HUES6 (cell line): ENCODE measurements around the gene RAB6B.

ENCODE experiments used
- H3K27ac ChIP-seq: 2 replicates; pipeline ENCODE4 v1.7.0; 2013; ENCODE audit warnings: low read depth, mild to moderate bottlenecking, low read length, inconsistent platforms
- H3K27me3 ChIP-seq: 2 replicates; pipeline ENCODE4 v1.6.1; 2013; ENCODE audit warnings: low read length; ENCODE audit not compliant: control insufficient read depth, insufficient read depth
- H3K36me3 ChIP-seq: 2 replicates; pipeline ENCODE4 v1.6.1; 2013; ENCODE audit warnings: low read length; ENCODE audit not compliant: control insufficient read depth, insufficient read depth
- H3K4me1 ChIP-seq: 2 replicates; pipeline ENCODE4 v1.6.1; 2013; ENCODE audit warnings: low read length; ENCODE audit not compliant: control insufficient read depth, insufficient read depth
- H3K4me3 ChIP-seq: 2 replicates; pipeline ENCODE4 v1.5.1; 2013; ENCODE audit warnings: low read depth, low read length
- H3K9ac ChIP-seq: one replicate; pipeline ENCODE4 v1.6.1; 2013; ENCODE audit warnings: mild to moderate bottlenecking, low read length
- H3K9me3 ChIP-seq: 2 replicates; pipeline ENCODE4 v1.6.1; 2013; ENCODE audit warnings: low read depth, low read length; ENCODE audit not compliant: control insufficient read depth, insufficient read depth

The RAB6B gene

GRCh38 chr3:133830071-133830470 is 65.6 kb downstream of the RAB6B start:
- H3K4me1 ChIP-seq: no peaks in the 10 kb centered on the region
- no peak overlapping the region for H3K27ac ChIP-seq
- H3K9ac ChIP-seq: no peak overlapping the region
- no peaks in the 10 kb centered on the region for H3K9me3 ChIP-seq
- H3K27me3 ChIP-seq: no peaks in the 10 kb centered on the region
- H3K4me3 ChIP-seq: no peak overlapping the region
- 0 out of 2 replicates have a peak, but pooled peaks cover 3% of the 10 kb centered on the region for H3K36me3 ChIP-seq

DNA sequence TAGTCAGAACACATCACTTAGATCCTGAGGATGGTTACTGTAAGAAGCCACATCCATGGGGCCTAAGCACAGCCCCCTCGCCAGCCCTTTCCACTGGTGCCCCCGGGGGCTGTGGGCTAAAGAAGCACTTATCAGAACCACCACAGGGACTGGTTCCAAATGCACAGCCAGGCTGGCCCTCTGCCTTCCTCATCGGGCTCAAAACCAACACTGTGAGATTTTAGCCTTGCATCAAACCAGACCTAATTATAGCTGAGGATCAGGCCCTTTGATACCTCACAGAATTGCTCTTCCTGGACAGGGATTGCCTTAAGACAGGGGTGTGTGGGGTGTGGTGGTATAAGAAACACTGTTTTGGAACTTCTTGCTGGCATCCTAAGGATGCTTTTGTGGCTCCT is 66.4 kb downstream of the RAB6B start:
- no peak overlapping the region for H3K9ac ChIP-seq
- H3K27me3 ChIP-seq: no peaks in the 10 kb centered on the region
- H3K27ac ChIP-seq: no peak overlapping the region
- no peak overlapping the region for H3K4me3 ChIP-seq
- no peaks in the 10 kb centered on the region for H3K4me1 ChIP-seq
- H3K9me3 ChIP-seq: no peaks in the 10 kb centered on the region
- peaks cover 7% of the 10 kb centered on the region for H3K36me3 ChIP-seq

DNA sequence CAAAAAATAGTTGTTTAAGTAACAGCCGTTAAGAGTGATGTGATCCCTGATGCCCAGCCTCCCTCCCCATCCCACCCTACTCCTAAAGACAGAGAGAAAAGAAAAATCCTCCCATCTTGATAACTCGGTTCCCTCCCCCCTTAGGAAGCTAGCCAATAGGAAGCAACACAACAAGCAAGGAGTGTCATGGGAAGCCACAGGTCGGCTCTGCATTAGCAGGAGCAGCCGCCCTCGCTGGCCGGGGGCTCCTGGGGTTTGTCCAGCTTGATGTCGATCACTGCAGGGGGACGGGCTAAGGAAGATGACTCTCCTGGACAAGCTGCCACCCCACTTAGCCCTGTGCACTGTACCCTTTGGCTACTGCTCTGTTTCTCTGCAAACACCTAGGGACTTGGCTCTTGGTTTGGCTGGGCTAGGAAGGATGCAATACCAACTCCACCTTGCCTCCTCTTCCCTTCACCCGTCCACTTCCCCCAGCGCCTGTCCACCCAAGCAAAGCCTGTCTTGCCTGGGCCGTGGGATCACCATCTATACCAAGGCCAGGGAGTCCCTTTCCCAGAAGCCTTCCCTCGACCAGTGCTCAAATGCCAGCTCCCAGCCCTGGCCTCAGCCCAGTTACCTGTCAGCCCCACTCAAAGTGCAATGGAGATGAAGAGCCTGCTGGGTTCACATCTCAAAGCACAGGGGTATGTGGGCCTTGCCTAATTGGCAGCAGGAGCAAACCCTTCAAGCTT is 66.9 kb downstream of the RAB6B start:
- Histone ChIP-seq H3K9ac (no peak overlapping the region), H3K36me3 (peaks cover 12% of the 10 kb centered on the region), H3K27me3 (no peaks in the 10 kb centered on the region), H3K4me3 (no peak overlapping the region), H3K9me3 (no peaks in the 10 kb centered on the region), H3K27ac (no peak overlapping the region), H3K4me1 (no peaks in the 10 kb centered on the region)

DNA sequence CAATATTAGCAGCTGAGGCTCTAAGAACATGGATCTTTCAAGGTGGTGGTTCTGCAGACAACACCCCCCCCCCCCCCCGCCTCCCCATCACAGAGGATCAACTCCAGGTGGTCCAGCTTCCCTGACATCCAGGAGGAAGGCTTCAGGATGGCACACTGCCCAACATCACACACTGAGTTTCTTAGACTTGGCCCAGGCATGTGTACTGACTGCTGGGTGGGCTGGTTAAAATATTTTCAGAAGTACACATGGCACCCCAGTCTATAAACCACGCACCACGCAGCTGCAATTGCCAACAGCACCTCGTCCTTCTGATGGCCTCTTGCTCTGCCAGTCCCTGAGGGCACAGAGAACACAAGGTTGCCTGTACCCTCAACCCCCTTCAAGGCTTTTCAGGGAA is 68.0 kb downstream of the RAB6B start:
- peaks cover 20% of the 10 kb centered on the region for H3K36me3 ChIP-seq
- H3K4me1 ChIP-seq: peaks cover 2% of the 10 kb centered on the region; the same call in 1 of the 2 replicates
- H3K27ac ChIP-seq: no peak overlapping the region
- no peaks in the 10 kb centered on the region for H3K27me3 ChIP-seq
- H3K4me3 ChIP-seq: no peak overlapping the region
- no peak overlapping the region for H3K9ac ChIP-seq
- H3K9me3 ChIP-seq: no peaks in the 10 kb centered on the region

DNA sequence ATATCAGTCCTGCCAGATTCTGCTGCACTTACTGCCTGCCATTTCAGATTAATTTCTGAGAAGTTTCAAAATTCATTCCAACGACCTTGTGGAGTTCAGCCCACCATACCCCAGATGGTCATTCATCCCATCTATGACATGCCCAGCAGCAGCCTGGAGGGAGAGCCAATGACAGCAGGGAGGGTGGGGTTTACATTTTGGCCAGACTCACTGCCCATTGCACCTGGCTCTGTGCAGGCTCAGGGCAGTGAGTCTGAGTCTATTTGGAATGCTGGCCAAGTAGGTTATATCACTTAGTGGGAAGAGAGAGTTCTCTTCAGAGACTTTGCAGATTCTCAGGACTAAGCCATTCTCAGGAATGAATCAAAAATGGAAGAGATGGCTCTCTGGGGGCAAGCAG is 68.5 kb downstream of the RAB6B start:
- Histone ChIP-seq H3K4me1 (peaks cover 7% of the 10 kb centered on the region; the same call in 1 of the 2 replicates), H3K9ac (no peak overlapping the region), H3K9me3 (no peaks in the 10 kb centered on the region), H3K4me3 (no peak overlapping the region), H3K27ac (no peak overlapping the region), H3K36me3 (peaks cover 26% of the 10 kb centered on the region), H3K27me3 (no peaks in the 10 kb centered on the region)

GRCh38 chr3:133825969-133826727 is 69.5 kb downstream of the RAB6B start:
- H3K36me3 ChIP-seq: peaks cover 34% of the 10 kb centered on the region
- H3K9me3 ChIP-seq: no peaks in the 10 kb centered on the region
- no peak overlapping the region for H3K9ac ChIP-seq

DNA sequence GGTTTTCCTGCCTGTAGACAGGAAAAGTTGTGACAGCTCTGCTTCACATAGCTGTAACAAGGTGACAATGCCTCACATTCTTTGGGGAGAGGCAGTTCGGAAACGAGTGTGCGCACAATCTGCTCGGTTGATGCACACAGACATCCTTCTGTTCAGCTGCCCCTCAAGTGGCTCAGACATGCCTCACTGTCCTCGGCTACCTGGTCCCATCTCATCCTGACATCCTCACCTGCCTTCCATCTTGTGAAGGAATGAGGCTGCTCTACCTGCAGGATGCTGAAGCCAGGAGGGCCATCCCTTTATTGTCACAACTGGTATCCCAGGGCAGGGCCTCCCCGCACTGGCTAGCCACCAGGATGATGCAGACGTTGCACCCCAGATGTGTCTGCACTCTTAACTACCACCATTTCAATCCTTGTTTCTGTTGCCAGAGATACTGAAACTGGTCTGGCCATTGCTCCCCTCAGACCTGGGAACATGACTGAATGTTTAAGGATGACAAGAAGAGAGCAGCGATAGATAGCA is 70.7 kb downstream of the RAB6B start:
- H3K36me3 ChIP-seq: peaks cover 45% of the 10 kb centered on the region

More at GRCh38 chr3:133825969-133826727, 69.5 kb downstream of the RAB6B start:
- Histone ChIP-seq H3K27me3 (no peaks in the 10 kb centered on the region), H3K27ac (no peak overlapping the region), H3K4me1 (peaks cover 16% of the 10 kb centered on the region; the same call in 1 of the 2 replicates), H3K4me3 (no peak overlapping the region)

DNA sequence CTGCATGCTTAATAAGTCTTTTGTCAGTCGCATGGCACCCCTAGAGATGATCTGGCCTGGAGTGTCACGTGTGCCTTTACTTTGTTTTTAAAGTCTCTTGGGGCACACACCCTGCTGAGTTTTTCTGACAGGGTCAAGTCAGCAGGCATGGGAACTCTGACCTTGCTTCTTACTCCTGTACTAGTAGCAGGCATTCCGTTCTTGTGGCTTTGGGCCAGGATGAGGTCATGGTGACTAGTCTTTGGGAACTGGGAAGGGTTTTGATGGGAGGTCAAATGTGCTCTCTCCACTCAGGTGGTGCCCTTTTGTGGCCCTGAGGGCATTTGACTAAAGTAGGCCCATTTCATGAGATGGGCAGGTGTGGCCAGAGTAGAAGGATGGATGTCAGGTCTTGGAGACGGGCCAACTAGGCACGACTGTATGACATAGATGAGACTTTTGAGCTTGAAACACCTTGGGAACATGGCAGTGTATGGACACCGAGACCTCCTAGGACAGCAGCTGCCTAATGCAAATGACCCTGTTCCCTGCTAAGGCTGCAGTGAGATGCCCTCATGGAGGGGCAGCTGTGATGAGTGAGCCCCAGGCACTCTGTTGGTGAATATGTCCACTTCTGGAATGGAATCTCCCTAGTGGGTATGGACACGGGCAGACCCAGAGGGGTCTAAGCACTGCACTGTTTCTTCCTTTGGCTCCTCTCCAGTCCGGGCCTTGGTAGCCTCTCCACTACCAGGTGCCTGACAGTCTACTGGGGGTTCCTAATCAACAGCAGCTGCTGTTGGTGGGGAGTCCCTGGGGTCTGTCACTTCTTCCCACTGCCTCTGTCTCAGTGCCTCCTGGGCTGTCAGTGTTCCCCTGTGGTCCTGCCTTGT is 73.7 kb downstream of the RAB6B start:
- no peaks in the 10 kb centered on the region for H3K27me3 ChIP-seq
- peaks cover 66% of the 10 kb centered on the region for H3K36me3 ChIP-seq
- peaks cover 16% of the 10 kb centered on the region; the same call in 1 of the 2 replicates for H3K4me1 ChIP-seq
- H3K4me3 ChIP-seq: no peak overlapping the region
- no peaks in the 10 kb centered on the region for H3K9me3 ChIP-seq
- 0 out of 2 replicates have a peak overlapping the region, but pooled peaks have one; percentile 11 for H3K27ac ChIP-seq
- H3K9ac ChIP-seq: no peak overlapping the region

More for the DNA sequence above, 70.7 kb downstream of the RAB6B start:
- Histone ChIP-seq H3K9ac (no peak overlapping the region), H3K4me3 (no peak overlapping the region), H3K27ac (no peak overlapping the region), H3K4me1 (peaks cover 16% of the 10 kb centered on the region; the same call in 1 of the 2 replicates), H3K27me3 (no peaks in the 10 kb centered on the region), H3K9me3 (no peaks in the 10 kb centered on the region)

DNA sequence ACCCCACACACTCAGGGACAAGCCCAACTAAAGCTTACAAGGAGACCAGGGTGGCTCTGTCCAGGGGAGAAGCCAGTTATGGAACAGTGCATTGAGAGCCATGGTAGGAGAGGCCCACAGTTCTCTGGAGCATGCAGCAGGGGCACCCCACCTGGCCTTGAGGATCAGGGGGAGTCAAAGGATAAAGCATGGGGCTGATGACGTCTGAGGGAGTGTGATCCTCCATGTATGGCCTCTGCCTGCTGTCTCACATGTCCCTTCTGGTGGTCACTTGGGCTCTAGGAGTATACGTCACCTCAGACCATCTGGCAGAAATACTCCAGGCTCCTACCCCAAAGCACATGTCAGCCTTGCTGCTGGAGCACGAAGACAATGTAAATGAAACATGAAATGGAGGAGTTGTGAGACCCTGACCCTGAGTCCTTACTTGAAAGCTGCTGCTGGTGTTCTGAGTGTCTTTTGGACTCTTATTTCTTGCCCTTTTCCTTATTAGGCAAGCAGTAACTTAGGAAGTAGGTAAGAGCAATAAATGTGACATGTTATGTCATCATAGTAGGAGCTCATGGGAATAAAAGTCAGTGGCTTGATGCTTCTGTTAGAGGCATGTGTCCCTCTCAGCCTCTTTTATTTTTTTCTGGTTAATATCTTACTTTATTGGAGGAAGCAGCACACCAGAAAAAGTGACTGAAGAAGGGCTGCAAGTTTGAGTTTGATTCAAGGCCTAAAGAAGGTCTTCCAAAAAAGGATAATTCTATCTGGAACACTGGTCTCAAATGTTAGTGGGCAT is 74.6 kb downstream of the RAB6B start:
- no peaks in the 10 kb centered on the region for H3K9me3 ChIP-seq
- H3K4me1 ChIP-seq: peaks cover 16% of the 10 kb centered on the region; the same call in 1 of the 2 replicates
- H3K27me3 ChIP-seq: no peaks in the 10 kb centered on the region
- H3K9ac ChIP-seq: no peak overlapping the region
- H3K4me3 ChIP-seq: no peak overlapping the region
- 0 out of 2 replicates have a peak overlapping the region, but pooled peaks have one; percentile 11 for H3K27ac ChIP-seq
- H3K36me3 ChIP-seq: peaks cover 75% of the 10 kb centered on the region

DNA sequence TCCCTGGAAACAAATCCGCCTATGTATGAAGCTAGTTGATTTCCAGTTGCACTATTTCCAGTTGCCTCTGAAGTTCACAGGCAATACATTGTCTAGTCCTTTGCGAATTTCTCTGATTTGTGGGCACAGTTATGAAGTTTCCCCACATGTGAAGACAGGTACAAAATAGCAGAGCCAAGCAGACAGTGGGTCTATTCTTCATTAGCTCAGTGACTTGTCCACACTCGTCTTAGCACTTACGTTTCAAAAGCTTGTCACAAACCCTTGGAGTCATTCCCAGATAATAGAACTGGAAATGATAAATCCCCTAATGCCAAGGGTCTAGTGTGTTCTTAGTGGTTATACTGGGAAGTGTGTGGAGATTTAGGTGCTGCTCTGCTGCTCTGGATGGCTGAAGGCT is 75.6 kb downstream of the RAB6B start:
- H3K36me3 ChIP-seq: peaks cover 80% of the 10 kb centered on the region

More for the DNA sequence above, 75.6 kb downstream of the RAB6B start:
- Histone ChIP-seq H3K9me3 (no peaks in the 10 kb centered on the region), H3K9ac (no peak overlapping the region), H3K27ac (no peak overlapping the region), H3K4me1 (peaks cover 16% of the 10 kb centered on the region; the same call in 1 of the 2 replicates), H3K4me3 (no peak overlapping the region), H3K27me3 (no peaks in the 10 kb centered on the region)
